ENCODE data around the gene MRTFA.

GRCh38 chr22:40519948-40520331, 116.6 kb downstream of the MRTFA start:
- TF ChIP-seq, protein P1, sequence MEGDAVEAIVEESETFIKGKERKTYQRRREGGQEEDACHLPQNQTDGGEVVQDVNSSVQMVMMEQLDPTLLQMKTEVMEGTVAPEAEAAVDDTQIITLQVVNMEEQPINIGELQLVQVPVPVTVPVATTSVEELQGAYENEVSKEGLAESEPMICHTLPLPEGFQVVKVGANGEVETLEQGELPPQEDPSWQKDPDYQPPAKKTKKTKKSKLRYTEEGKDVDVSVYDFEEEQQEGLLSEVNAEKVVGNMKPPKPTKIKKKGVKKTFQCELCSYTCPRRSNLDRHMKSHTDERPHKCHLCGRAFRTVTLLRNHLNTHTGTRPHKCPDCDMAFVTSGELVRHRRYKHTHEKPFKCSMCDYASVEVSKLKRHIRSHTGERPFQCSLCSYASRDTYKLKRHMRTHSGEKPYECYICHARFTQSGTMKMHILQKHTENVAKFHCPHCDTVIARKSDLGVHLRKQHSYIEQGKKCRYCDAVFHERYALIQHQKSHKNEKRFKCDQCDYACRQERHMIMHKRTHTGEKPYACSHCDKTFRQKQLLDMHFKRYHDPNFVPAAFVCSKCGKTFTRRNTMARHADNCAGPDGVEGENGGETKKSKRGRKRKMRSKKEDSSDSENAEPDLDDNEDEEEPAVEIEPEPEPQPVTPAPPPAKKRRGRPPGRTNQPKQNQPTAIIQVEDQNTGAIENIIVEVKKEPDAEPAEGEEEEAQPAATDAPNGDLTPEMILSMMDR (conservative IDR thresholded peaks at IDR 0.05 in 1 of 2, IDR thresholded peaks at IDR 0.05 in 1 of 2; ENCODE audit: extremely low read depth in 1 of 2, insufficient read depth in 1 of 2, low read depth in 1 of 2, low read length in 2 of 2): no peak
- no peak for TF ChIP-seq EZH2 (IDR thresholded peaks at IDR 0.05; ENCODE audit: borderline replicate concordance, low read length)
